HFFc6 (cell line): ENCODE data around the gene POU4F3. TPM values are rescaled to one million over a fixed set of nuclear protein-coding genes. Genes with fewer than 3 reads are reported as not detected.
A peak's percentile ranks its signal among the peaks of the same experiment; 100 is the strongest.

Source experiments
- DNase-seq: peaks from one replicate; pipeline ENCODE4 v3.0.0-alpha.2; 2018
- H3K27ac Mint-ChIP-seq: 2 replicates; pipeline ENCODE4 v1.8.0; 2020; ENCODE audit warnings: mild to moderate bottlenecking, mixed read lengths
- H3K27me3 Mint-ChIP-seq: 2 replicates; pipeline ENCODE4 v1.8.0; 2021; ENCODE audit warnings: mild to moderate bottlenecking, moderate library complexity, mixed read lengths; ENCODE audit not compliant: insufficient read depth
- H3K36me3 Mint-ChIP-seq: 2 replicates; pipeline ENCODE4 v1.8.0; 2021; ENCODE audit warnings: low read depth, mixed read lengths
- H3K4me1 Mint-ChIP-seq: 2 replicates; pipeline ENCODE4 v1.8.0; 2020; ENCODE audit warnings: low read depth, mixed read lengths
- H3K4me3 Mint-ChIP-seq: 2 replicates; pipeline ENCODE4 v1.8.0; 2020; ENCODE audit warnings: mild to moderate bottlenecking, moderate library complexity, mixed read lengths
- H3K9me3 Mint-ChIP-seq: 2 replicates; pipeline ENCODE4 v1.8.0; 2020; ENCODE audit warnings: mild to moderate bottlenecking, mixed read lengths
- CTCF ChIP-seq: fragments of 200-600 bp; sonication (generic); IDR thresholded peaks from 2 replicates; pipeline ENCODE4 v1.5.0; 2021; ENCODE audit warnings: antibody characterized with exemption, mild to moderate bottlenecking
- total RNA-seq, 6 experiments: library from RNA; stranded (reverse); fragmentation: NEBNext Ultra II Directional; extraction: Animal tissue kit (Norgen Biotek cat#: 25700); gene quantifications; 2 replicates in 1 of 6; 3 replicates in 5 of 6; pipeline ENCODE4 v1.2.3, GENCODE V29; 2021

POU4F3 gene
- total RNA-seq, 6 experiments from 2014 or later = 0.07 TPM; not detected in 5

GRCh38 chr5:146365618-146366017 is 27.0 kb downstream of the POU4F3 start:
- TF ChIP-seq CTCF = no peak
- H3K27me3 Mint-ChIP-seq = peaks cover 19% of the 10 kb centered on the region
- no peaks in the 10 kb centered on the region for H3K9me3 Mint-ChIP-seq
- no peaks in the 10 kb centered on the region for H3K4me1 Mint-ChIP-seq
- no peaks in the 10 kb centered on the region for H3K36me3 Mint-ChIP-seq
- no peak overlapping the region for H3K4me3 Mint-ChIP-seq
- no peak overlapping the region for H3K27ac Mint-ChIP-seq
- no peak for DNase-seq

DNA sequence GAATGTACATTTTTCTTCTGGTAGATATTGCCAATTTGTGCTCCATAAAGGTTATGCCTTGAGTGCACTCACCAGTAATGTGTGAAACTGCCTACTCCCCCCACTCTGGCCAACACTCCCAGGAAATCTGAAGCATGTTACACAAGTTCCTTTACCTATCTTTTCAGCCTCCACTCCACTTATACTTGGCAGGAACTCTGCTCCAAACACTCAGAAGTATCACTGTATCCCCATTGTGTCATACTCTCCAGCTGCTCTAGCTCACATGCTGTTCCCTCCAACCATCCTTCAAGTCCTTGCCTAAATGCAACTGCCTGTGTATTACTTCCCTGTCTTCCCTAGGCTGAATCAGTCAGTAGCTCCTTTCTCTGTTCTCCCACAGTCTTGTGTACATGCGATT is 28.3 kb downstream of the POU4F3 start:
- no peak for DNase-seq
- Mint-ChIP-seq H3K27ac (no peak overlapping the region), H3K4me1 (no peaks in the 10 kb centered on the region), H3K27me3 (peaks cover 22% of the 10 kb centered on the region), H3K4me3 (no peak overlapping the region), H3K9me3 (no peaks in the 10 kb centered on the region), H3K36me3 (no peaks in the 10 kb centered on the region)
- TF ChIP-seq CTCF = no peak

DNA sequence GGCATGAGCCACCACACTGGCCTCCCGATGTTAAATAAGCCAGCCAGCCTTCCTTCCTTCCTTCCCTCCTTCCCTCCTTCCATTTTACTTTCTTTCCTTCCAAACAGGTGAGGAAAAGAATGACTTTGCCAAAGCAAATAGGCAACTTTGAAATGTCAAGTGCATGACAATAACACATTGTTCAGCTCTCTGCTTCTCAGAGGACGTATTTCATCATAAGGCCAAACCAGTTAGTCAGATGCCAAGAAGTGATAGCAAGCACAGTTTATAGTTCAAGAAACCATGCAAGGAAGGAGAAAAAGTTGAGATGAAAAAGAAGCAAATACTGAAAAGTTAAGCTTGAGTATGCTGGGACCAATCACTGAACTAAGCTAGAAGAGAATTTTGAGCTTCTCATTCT is 29.5 kb downstream of the POU4F3 start:
- Mint-ChIP-seq H3K9me3 (no peaks in the 10 kb centered on the region), H3K27ac (no peak overlapping the region), H3K27me3 (peaks cover 25% of the 10 kb centered on the region), H3K4me3 (no peak overlapping the region), H3K36me3 (no peaks in the 10 kb centered on the region), H3K4me1 (no peaks in the 10 kb centered on the region)
- no peak for TF ChIP-seq CTCF
- DNase-seq = no peak

DNA sequence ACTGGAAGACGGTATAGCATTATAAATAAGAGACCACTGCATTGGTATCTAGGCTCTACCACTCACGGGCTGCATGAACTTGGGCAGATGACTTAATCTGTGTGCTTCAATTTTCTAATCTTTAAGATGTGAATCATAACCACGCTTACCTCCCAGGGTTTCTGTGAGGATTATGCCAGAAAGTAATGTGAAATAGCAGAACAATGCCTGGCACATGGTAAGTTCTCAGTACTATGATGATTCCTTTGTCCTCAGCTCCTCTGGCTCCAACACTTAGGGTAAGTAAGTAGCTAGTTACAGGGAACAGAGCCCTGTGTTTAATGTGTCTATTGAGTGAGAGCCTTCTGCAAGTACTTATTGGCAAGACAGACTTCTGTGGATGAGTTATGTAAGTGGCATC is 31.1 kb downstream of the POU4F3 start:
- no peak overlapping the region for H3K27ac Mint-ChIP-seq

GRCh38 chr5:146376821-146377220 is 38.2 kb downstream of the POU4F3 start:
- Mint-ChIP-seq H3K4me3 (no peak overlapping the region), H3K36me3 (no peaks in the 10 kb centered on the region), H3K9me3 (no peaks in the 10 kb centered on the region), H3K27me3 (peaks cover 31% of the 10 kb centered on the region), H3K4me1 (no peaks in the 10 kb centered on the region), H3K27ac (no peak overlapping the region)
- no peak for TF ChIP-seq CTCF
- no peak for DNase-seq

More for the DNA sequence above, 31.1 kb downstream of the POU4F3 start:
- peak; percentile 28 for DNase-seq
- Mint-ChIP-seq H3K4me1 (no peaks in the 10 kb centered on the region), H3K27me3 (peaks cover 27% of the 10 kb centered on the region), H3K9me3 (no peaks in the 10 kb centered on the region), H3K36me3 (no peaks in the 10 kb centered on the region), H3K4me3 (no peak overlapping the region)
- no peak for TF ChIP-seq CTCF

DNA sequence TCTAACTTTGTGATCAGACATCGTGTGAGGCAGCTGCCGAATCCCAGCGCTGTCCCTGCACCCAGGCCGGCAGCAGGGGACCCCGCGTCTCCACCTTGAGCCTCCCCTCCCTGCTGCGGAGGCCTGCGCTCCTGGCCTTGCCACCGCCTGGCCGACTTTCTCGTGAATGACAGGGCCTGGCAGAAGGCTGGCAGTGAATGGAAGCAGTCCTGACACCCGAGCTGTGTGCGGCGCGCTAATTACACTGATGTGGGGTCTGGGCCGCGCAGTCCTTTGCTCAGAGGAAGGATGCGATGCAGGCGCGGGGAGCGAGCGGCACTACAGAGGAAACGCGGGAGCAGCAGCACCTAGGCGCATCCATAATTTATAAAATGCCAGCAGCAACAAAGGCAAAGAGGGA is 40.3 kb downstream of the POU4F3 start:
- Mint-ChIP-seq H3K4me3 (no peak overlapping the region), H3K36me3 (no peaks in the 10 kb centered on the region), H3K27me3 (peaks cover 23% of the 10 kb centered on the region), H3K4me1 (no peaks in the 10 kb centered on the region), H3K27ac (no peak overlapping the region), H3K9me3 (no peaks in the 10 kb centered on the region)
- no peak for TF ChIP-seq CTCF
- no peak for DNase-seq
